T-cell (primary cell): Measurements from ENCODE around the gene TRPM3. TPM values are rescaled to one million over a fixed set of nuclear protein-coding genes. Genes with fewer than 3 reads are reported as not detected.

Experiments used
- ATAC-seq, 4 experiments: fragments of 200-7000 bp in 3 of 4; fragments of 150-1000 bp in 1 of 4; cut with Tn5 transposase; replicated peaks in 1 of 4; 1 replicate in 3 of 4; 2 replicates in 1 of 4; pipeline ENCODE4 v1.10.0; 2021; ENCODE audit warnings: moderate library complexity in 3 of 4, mild to moderate bottlenecking in 2 of 4, moderate number of reproducible peaks in 1 of 4
- CTCF ChIA-PET, 2 donors: fragments of 300-600 bp; sonication (Branson Sonifier 250); formaldehyde crosslinking; loops; one replicate each; lab custom pipeline; 2022; ENCODE audit warnings: antibody characterized with exemption in 2 of 2; lab: Charles Lee
- POLR2A ChIA-PET, 2 donors: fragments of 300-600 bp; sonication (Branson Sonifier 250); formaldehyde crosslinking; loops; one replicate each; lab custom pipeline; 2022; ENCODE audit warnings: antibody characterized with exemption in 2 of 2; lab: Charles Lee
- DNase-seq, 35 experiments: peaks; one replicate each; pipeline versions ENCODE4 v3.0.0 to v3.0.0-alpha.2; 2013 to 2023
- H3K27ac ChIP-seq: one replicate; pipeline ENCODE4 v1.5.1; 2013; ENCODE audit warnings: low read length
- H3K27me3 ChIP-seq, 2 experiments: replicated peaks in 1 of 2; 1 replicate in 1 of 2; 2 replicates in 1 of 2; pipeline versions ENCODE4 v1.6.1 to v1.7.0; 2013; ENCODE audit warnings: low read length in 1 of 2, mixed read lengths in 1 of 2; ENCODE audit not compliant: control insufficient read depth in 2 of 2, insufficient read depth in 2 of 2; ENCODE audit errors: extremely low read depth in 1 of 2
- H3K36me3 ChIP-seq, 2 donors: 1 replicate in 1 of 2; 2 replicates in 1 of 2; pipeline versions ENCODE4 v1.6.1 to v1.7.0; 2013; ENCODE audit warnings: low read length in 1 of 2; ENCODE audit not compliant: control insufficient read depth in 2 of 2, insufficient read depth in 1 of 2; ENCODE audit errors: extremely low read depth in 1 of 2
- H3K4me1 ChIP-seq, 2 experiments: 1 replicate in 1 of 2; 2 replicates in 1 of 2; pipeline versions ENCODE4 v1.6.1 to v1.7.0; 2013; ENCODE audit warnings: low read length in 2 of 2, mixed read lengths in 1 of 2; ENCODE audit not compliant: insufficient read depth in 2 of 2, control insufficient read depth in 1 of 2; ENCODE audit errors: extremely low read depth in 1 of 2
- H3K4me3 ChIP-seq, 2 donors: 1 replicate in 1 of 2; 2 replicates in 1 of 2; pipeline versions ENCODE4 v1.5.1 to v1.7.0; 2013; ENCODE audit warnings: mild to moderate bottlenecking in 2 of 2, low read length in 1 of 2, moderate library complexity in 1 of 2; ENCODE audit not compliant: control insufficient read depth in 1 of 2; ENCODE audit errors: extremely low read depth in 1 of 2
- H3K9me3 ChIP-seq: 2 replicates; pipeline ENCODE4 v1.7.0; 2013
- H3K27ac Mint-ChIP-seq, 2 donors: one replicate each; pipeline ENCODE4 v1.8.0; 2020 to 2021; ENCODE audit warnings: mild to moderate bottlenecking in 2 of 2, mixed read lengths in 2 of 2
- H3K27me3 Mint-ChIP-seq, 2 donors: one replicate each; pipeline ENCODE4 v1.8.0; 2021 to 2022; ENCODE audit warnings: mixed read lengths in 2 of 2
- H3K36me3 Mint-ChIP-seq: one replicate; pipeline ENCODE4 v1.8.0; 2021; ENCODE audit warnings: mixed read lengths
- H3K4me1 Mint-ChIP-seq, 3 donors: one replicate each; pipeline ENCODE4 v1.8.0; 2020 to 2022; ENCODE audit warnings: mixed read lengths in 3 of 3, mild to moderate bottlenecking in 1 of 3
- H3K4me3 Mint-ChIP-seq, 3 donors: one replicate each; pipeline ENCODE4 v1.8.0; 2020 to 2022; ENCODE audit warnings: mild to moderate bottlenecking in 3 of 3, mixed read lengths in 3 of 3, moderate library complexity in 3 of 3
- H3K9me3 Mint-ChIP-seq, 3 donors: one replicate each; pipeline ENCODE4 v1.8.0; 2020 to 2022; ENCODE audit warnings: mixed read lengths in 3 of 3
- WGBS: methylation state at CpG from one replicate; pipeline ENCODE4 v1.1.5; 2013; ENCODE audit warnings: missing lambda C conversion rate; ENCODE audit not compliant: insufficient coverage; 5-methylcytosine and 5-hydroxymethylcytosine counted together
- total RNA-seq, 35 experiments: library from RNA in 6 of 35; stranded (reverse) in 6 of 35; fragments of 120-200 nt in 1 of 35; gene quantifications; one replicate each; pipeline versions ENCODE4 v1.2.1 to v1.2.4 and lab custom pipeline; 2013 to 2026

Gene TRPM3
- total RNA-seq, 5 donors from 2014 or later (not counting 1 experiment from before 2014, with no cell fraction given) = not detected

- ATAC-seq = no peak
- H3K36me3 Mint-ChIP-seq = no peaks in the 10 kb centered on the region
- H3K27ac Mint-ChIP-seq = no peak overlapping the region
- ChIA-PET CTCF (no interaction called here), POLR2A (no interaction called here)
- DNase-seq = no peak
- no peak overlapping the region for H3K4me3 ChIP-seq
- no peaks in the 10 kb centered on the region for H3K4me1 ChIP-seq
- H3K9me3 ChIP-seq = no peaks in the 10 kb centered on the region
- H3K9me3 Mint-ChIP-seq = no peaks in the 10 kb centered on the region
- no CpG with 5 or more reads among the region's 1 CpG for WGBS
- no peak overlapping the region for H3K27ac ChIP-seq
- H3K36me3 ChIP-seq = no peaks in the 10 kb centered on the region
- H3K27me3 ChIP-seq = no peaks in the 10 kb centered on the region
- H3K27me3 Mint-ChIP-seq = peaks cover 4% of the 10 kb centered on the region in 2 donors
- no peaks in the 10 kb centered on the region for H3K4me1 Mint-ChIP-seq
- no peak overlapping the region for H3K4me3 Mint-ChIP-seq
Observed at GRCh38 chr9:70883056-70883455, 238.4 kb downstream of the TRPM3 start.

- ChIA-PET CTCF (no interaction called here), POLR2A (no interaction called here)
- DNase-seq = no peak
- H3K27ac Mint-ChIP-seq = no peak overlapping the region
- no peak overlapping the region for H3K4me3 Mint-ChIP-seq
- Histone ChIP-seq H3K27me3 (no peaks in the 10 kb centered on the region), H3K4me3 (no peak overlapping the region), H3K27ac (no peak overlapping the region), H3K9me3 (no peaks in the 10 kb centered on the region), H3K4me1 (no peaks in the 10 kb centered on the region), H3K36me3 (no peaks in the 10 kb centered on the region)
- peaks cover 0 to 2% of the 10 kb centered on the region in 2 donors for H3K27me3 Mint-ChIP-seq
- H3K9me3 Mint-ChIP-seq = no peaks in the 10 kb centered on the region
- no peaks in the 10 kb centered on the region for H3K4me1 Mint-ChIP-seq
- H3K36me3 Mint-ChIP-seq = no peaks in the 10 kb centered on the region
- WGBS = 75% methylated on average over 2 of the region's 6 CpGs
- ATAC-seq = no peak
Observed at GRCh38 chr9:70881333-70881732, 240.1 kb downstream of the TRPM3 start.

GRCh38 chr9:70880535-70880934 is 240.9 kb downstream of the TRPM3 start:
- Mint-ChIP-seq H3K4me1 (no peaks in the 10 kb centered on the region), H3K4me3 (no peak overlapping the region), H3K27ac (no peak overlapping the region), H3K36me3 (no peaks in the 10 kb centered on the region), H3K9me3 (no peaks in the 10 kb centered on the region), H3K27me3 (peaks cover 0 to 2% of the 10 kb centered on the region in 2 donors)
- DNase-seq = no peak
- H3K36me3 ChIP-seq = no peaks in the 10 kb centered on the region
- H3K4me1 ChIP-seq = no peaks in the 10 kb centered on the region
- H3K9me3 ChIP-seq = no peaks in the 10 kb centered on the region
- no peaks in the 10 kb centered on the region for H3K27me3 ChIP-seq
- ChIA-PET CTCF (no interaction called here), POLR2A (no interaction called here)
- H3K27ac ChIP-seq = no peak overlapping the region
- no peak for ATAC-seq
- H3K4me3 ChIP-seq = no peak overlapping the region

GRCh38 chr9:70878576-70878975 is 242.8 kb downstream of the TRPM3 start:
- no peak overlapping the region for H3K4me3 ChIP-seq
- no peaks in the 10 kb centered on the region for H3K4me1 Mint-ChIP-seq

GRCh38 chr9:70874451-70874850 is 247.0 kb downstream of the TRPM3 start:
- H3K4me3 Mint-ChIP-seq = no peak overlapping the region
- Histone ChIP-seq H3K27ac (no peak overlapping the region), H3K4me3 (no peak overlapping the region), H3K27me3 (no peaks in the 10 kb centered on the region), H3K9me3 (no peaks in the 10 kb centered on the region), H3K4me1 (no peaks in the 10 kb centered on the region), H3K36me3 (no peaks in the 10 kb centered on the region)
- no peaks in the 10 kb centered on the region for H3K4me1 Mint-ChIP-seq
- ATAC-seq (no peak), DNase-seq (no peak)
- H3K27ac Mint-ChIP-seq = no peak overlapping the region
- no peaks in the 10 kb centered on the region for H3K36me3 Mint-ChIP-seq
- WGBS = no CpG with 5 or more reads among the region's 1 CpG
- no peaks in the 10 kb centered on the region for H3K9me3 Mint-ChIP-seq
- no peaks in the 10 kb centered on the region for H3K27me3 Mint-ChIP-seq
- ChIA-PET POLR2A (no interaction called here), CTCF (no interaction called here)

More at GRCh38 chr9:70878576-70878975, 242.8 kb downstream of the TRPM3 start:
- no peaks in the 10 kb centered on the region for H3K9me3 ChIP-seq
- no peaks in the 10 kb centered on the region for H3K36me3 ChIP-seq
- POLR2A ChIA-PET = no interaction called here
- Mint-ChIP-seq H3K27ac (no peak overlapping the region), H3K27me3 (no peaks in the 10 kb centered on the region), H3K36me3 (no peaks in the 10 kb centered on the region), H3K4me3 (no peak overlapping the region), H3K9me3 (no peaks in the 10 kb centered on the region)
- no peak overlapping the region for H3K27ac ChIP-seq
- WGBS = no CpG with 5 or more reads among the region's 4 CpGs
- no peak for ATAC-seq
- H3K27me3 ChIP-seq = no peaks in the 10 kb centered on the region
- no peak for DNase-seq
- no peaks in the 10 kb centered on the region for H3K4me1 ChIP-seq
- CTCF ChIA-PET = no interaction called here

GRCh38 chr9:70873506-70873905 is 247.9 kb downstream of the TRPM3 start:
- WGBS = 44% methylated on average over 1 of the region's 2 CpGs
- no peak overlapping the region for H3K27ac ChIP-seq
- H3K4me3 Mint-ChIP-seq = no peak overlapping the region
- CTCF ChIA-PET = no interaction called here
- H3K36me3 Mint-ChIP-seq = no peaks in the 10 kb centered on the region
- DNase-seq = no peak
- no peaks in the 10 kb centered on the region for H3K4me1 Mint-ChIP-seq
- H3K27ac Mint-ChIP-seq = no peak overlapping the region
- no peaks in the 10 kb centered on the region for H3K27me3 Mint-ChIP-seq
- H3K36me3 ChIP-seq = no peaks in the 10 kb centered on the region
- H3K9me3 ChIP-seq = no peaks in the 10 kb centered on the region
- H3K27me3 ChIP-seq = no peaks in the 10 kb centered on the region
- no peak for ATAC-seq
- no peaks in the 10 kb centered on the region for H3K9me3 Mint-ChIP-seq
- POLR2A ChIA-PET = no interaction called here
- no peaks in the 10 kb centered on the region for H3K4me1 ChIP-seq
- H3K4me3 ChIP-seq = no peak overlapping the region
